Vagina (tissue), 2 donors: ENCODE results near the gene P4HA2. TPM values are rescaled to one million over a fixed set of nuclear protein-coding genes. Genes with fewer than 3 reads are reported as not detected.
"Not testable (repeated sequence)": the region's sequence is repeated elsewhere in the genome, so short reads cannot be mapped to it uniquely, and the experiment has no call there.

Experiments used
- DNase-seq, 2 donors: peaks; one replicate each; pipeline ENCODE4 v3.0.0-alpha.2; 2017; ENCODE audit errors: extremely low spot score in 2 of 2
- H3K27ac ChIP-seq: fragments of 200-600 bp; sonication (generic); one replicate; pipeline ENCODE4 v1.5.1; 2019
- H3K27me3 ChIP-seq: fragments of 200-600 bp; sonication (generic); one replicate; pipeline ENCODE4 v1.5.1; 2019
- H3K36me3 ChIP-seq, 2 donors: fragments of 200-600 bp; sonication (generic); one replicate each; pipeline ENCODE4 v1.5.1; 2017 to 2019
- H3K4me1 ChIP-seq: fragments of 200-600 bp; sonication (generic); one replicate; pipeline ENCODE4 v1.5.1; 2019
- H3K4me3 ChIP-seq, 2 donors: fragments of 200-600 bp; sonication (generic); 1 replicate in 1 of 2; 2 replicates in 1 of 2; pipeline ENCODE4 v1.5.1; 2016 to 2019
- H3K9me3 ChIP-seq: fragments of 200-600 bp; sonication (generic); one replicate; pipeline ENCODE4 v1.5.1; 2019
- POLR2A ChIP-seq, 2 donors: fragments of 450-650 bp; IDR thresholded peaks; one replicate each; pipeline ENCODE4 v1.6.1; 2017; ENCODE audit warnings: antibody characterized with exemption in 2 of 2, mild to moderate bottlenecking in 2 of 2, moderate library complexity in 2 of 2
- POLR2AphosphoS5 ChIP-seq, 2 donors: sonication (generic); formaldehyde crosslinking; IDR thresholded peaks; one replicate each; pipeline ENCODE4 v1.9.0; 2017; ENCODE audit warnings: antibody characterized with exemption in 2 of 2, mild to moderate bottlenecking in 2 of 2, low read depth in 1 of 2; ENCODE audit not compliant: insufficient read depth in 1 of 2
- intact Hi-C: fragments of 100-400 bp; cut with DNase I; formaldehyde crosslinking; loops from one replicate; pipeline ENCODE4 v1.15.1; 2023
- total RNA-seq: library from RNA; depleted of rRNA; stranded (reverse); fragments of >200 nt; gene quantifications from one replicate; pipeline ENCODE4 v1.2.3, GENCODE V29; 2016
- TF ChIP-seq, protein P1 (sequence below), 3 experiments: fragments of 450-650 bp in 2 of 3; fragments of 200-600 bp in 1 of 3; sonication (generic) in 1 of 3; IDR thresholded peaks; one replicate each; pipeline ENCODE4 v1.5.1; 2017 to 2019; ENCODE audit warnings: antibody characterized with exemption in 3 of 3, mild to moderate bottlenecking in 2 of 3, moderate library complexity in 2 of 3

P4HA2 gene
- total RNA-seq, 1 donor from 2014 or later, result 42.0 TPM

DNA sequence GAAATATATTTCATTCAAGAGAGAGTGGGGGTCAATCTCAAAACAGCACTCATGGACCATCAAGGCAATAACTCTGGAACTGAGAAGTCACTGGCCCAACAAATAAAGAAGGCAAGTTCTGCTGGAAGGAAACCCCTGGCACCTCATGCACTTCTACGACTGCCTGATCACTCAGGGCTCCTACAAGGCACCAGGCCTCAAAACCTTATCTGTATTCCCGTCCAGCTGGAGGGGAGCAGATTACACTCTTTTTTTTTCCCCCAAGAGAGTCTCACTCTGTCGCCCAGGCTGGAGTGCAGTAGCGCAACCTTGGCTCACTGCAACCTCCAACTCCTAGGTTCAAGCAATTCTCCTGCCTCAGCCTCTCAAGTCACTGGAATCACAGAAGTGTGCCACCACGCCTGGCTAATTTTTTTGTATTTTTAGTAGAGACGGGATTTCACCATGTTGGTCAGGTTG, 49.9 kb downstream of the P4HA2 start:
- H3K27ac ChIP-seq, result no peak overlapping the region
- H3K4me1 ChIP-seq, result peaks cover 6% of the 10 kb centered on the region

DNA sequence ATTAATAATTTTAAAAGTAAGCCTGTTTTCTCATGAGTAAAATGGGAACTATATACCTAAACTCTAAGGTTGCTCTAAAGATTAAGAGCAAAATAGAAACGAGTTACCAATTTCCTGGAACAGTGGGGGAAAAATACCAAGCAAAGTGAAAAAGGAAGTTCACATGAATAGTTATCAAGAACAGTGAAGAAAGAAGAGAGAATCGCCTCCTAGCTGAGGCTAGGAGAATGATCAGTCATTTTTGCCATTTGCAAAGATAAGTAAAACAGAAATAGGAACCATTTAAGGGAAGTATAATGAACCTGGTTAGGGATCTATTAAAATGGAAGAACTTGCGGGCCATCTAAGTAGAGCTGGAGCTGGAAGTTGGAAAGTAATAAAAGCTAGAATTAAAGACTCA, 50.7 kb downstream of the P4HA2 start:
- no peak overlapping the region for H3K4me3 ChIP-seq
- intact Hi-C loops, result no loop called here
- no peaks in the 10 kb centered on the region for H3K36me3 ChIP-seq
- no peaks in the 10 kb centered on the region for H3K27me3 ChIP-seq
- TF ChIP-seq POLR2AphosphoS5 (IDR thresholded peaks at IDR 0.05; ENCODE audit: insufficient read depth in 1 of 2, low read depth in 1 of 2), result no peak
- TF ChIP-seq POLR2A (IDR thresholded peaks at IDR 0.05), result no peak
- TF ChIP-seq, protein P1, sequence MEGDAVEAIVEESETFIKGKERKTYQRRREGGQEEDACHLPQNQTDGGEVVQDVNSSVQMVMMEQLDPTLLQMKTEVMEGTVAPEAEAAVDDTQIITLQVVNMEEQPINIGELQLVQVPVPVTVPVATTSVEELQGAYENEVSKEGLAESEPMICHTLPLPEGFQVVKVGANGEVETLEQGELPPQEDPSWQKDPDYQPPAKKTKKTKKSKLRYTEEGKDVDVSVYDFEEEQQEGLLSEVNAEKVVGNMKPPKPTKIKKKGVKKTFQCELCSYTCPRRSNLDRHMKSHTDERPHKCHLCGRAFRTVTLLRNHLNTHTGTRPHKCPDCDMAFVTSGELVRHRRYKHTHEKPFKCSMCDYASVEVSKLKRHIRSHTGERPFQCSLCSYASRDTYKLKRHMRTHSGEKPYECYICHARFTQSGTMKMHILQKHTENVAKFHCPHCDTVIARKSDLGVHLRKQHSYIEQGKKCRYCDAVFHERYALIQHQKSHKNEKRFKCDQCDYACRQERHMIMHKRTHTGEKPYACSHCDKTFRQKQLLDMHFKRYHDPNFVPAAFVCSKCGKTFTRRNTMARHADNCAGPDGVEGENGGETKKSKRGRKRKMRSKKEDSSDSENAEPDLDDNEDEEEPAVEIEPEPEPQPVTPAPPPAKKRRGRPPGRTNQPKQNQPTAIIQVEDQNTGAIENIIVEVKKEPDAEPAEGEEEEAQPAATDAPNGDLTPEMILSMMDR (IDR thresholded peaks at IDR 0.05), result no peak
- peaks cover 6% of the 10 kb centered on the region for H3K4me1 ChIP-seq
- DNase-seq, result no peak
- H3K9me3 ChIP-seq, result no peaks in the 10 kb centered on the region
- no peak overlapping the region for H3K27ac ChIP-seq

More for the DNA sequence above, 49.9 kb downstream of the P4HA2 start:
- Histone ChIP-seq H3K27me3 (no peaks in the 10 kb centered on the region), H3K4me3 (no peak overlapping the region), H3K36me3 (no peaks in the 10 kb centered on the region), H3K9me3 (no peaks in the 10 kb centered on the region)
- intact Hi-C loops, result no loop called here
- TF ChIP-seq, protein P1 (IDR thresholded peaks at IDR 0.05), result no peak
- TF ChIP-seq POLR2AphosphoS5 (IDR thresholded peaks at IDR 0.05; ENCODE audit: insufficient read depth in 1 of 2, low read depth in 1 of 2) (no peak), POLR2A (IDR thresholded peaks at IDR 0.05) (no peak)
- DNase-seq, result no peak

DNA sequence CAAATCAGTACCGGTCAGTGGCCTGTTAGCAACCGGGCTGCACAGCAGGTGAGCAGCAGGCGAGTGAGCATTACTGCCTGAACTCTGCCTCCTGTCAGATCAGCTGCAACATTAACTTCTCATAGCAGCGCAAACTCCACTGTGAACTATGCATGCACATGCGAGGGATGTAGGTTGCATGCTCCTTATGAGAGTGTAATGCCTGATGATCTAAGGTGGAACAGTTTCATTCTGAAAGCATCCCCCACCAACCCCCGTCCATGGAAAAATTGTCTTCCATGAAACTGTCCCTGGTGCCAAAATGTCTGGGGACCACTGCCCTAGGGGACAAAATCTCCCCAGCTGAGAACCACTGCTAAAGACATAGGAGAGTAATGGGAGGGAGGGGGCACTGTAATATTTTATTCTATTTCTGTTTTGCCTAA, 51.1 kb downstream of the P4HA2 start:
- peaks cover 6% of the 10 kb centered on the region for H3K4me1 ChIP-seq
- no peaks in the 10 kb centered on the region for H3K27me3 ChIP-seq
- H3K9me3 ChIP-seq, result no peaks in the 10 kb centered on the region
- DNase-seq, result no peak
- H3K27ac ChIP-seq, result no peak overlapping the region
- no peaks in the 10 kb centered on the region for H3K36me3 ChIP-seq
- TF ChIP-seq POLR2A (IDR thresholded peaks at IDR 0.05), result no peak
- TF ChIP-seq, protein P1 (IDR thresholded peaks at IDR 0.05), result no peak
- no peak for TF ChIP-seq POLR2AphosphoS5 (IDR thresholded peaks at IDR 0.05; ENCODE audit: insufficient read depth in 1 of 2, low read depth in 1 of 2)
- intact Hi-C loops, result no loop called here
- H3K4me3 ChIP-seq, result no peak overlapping the region

DNA sequence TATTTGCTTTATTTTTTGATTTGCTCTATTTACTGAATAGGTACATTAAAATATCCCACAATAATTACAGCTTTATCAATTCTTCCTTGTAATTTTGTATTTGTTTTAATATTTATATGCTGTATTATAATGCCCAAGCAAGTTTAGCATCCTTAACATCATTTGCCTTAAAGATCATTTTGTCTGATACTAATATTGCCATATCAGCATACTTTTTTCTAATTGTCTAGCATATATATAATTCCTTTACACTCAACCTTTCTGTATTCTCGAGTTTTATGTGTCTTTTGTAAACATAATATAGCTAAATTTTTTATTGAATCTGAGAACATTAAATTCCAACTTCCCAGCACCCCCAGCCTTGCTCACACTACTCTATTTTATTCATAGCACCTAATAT, 64.7 kb downstream of the P4HA2 start:
- no peak for DNase-seq
- intact Hi-C loops, result no loop called here
- Histone ChIP-seq H3K27ac (no peak overlapping the region), H3K4me3 (no peak overlapping the region), H3K4me1 (no peaks in the 10 kb centered on the region), H3K9me3 (no peaks in the 10 kb centered on the region), H3K36me3 (no peaks in the 10 kb centered on the region), H3K27me3 (no peaks in the 10 kb centered on the region)
- TF ChIP-seq POLR2AphosphoS5 (IDR thresholded peaks at IDR 0.05; ENCODE audit: insufficient read depth in 1 of 2, low read depth in 1 of 2) (no peak), POLR2A (IDR thresholded peaks at IDR 0.05) (no peak)
- TF ChIP-seq, protein P1 (IDR thresholded peaks at IDR 0.05), result no peak

DNA sequence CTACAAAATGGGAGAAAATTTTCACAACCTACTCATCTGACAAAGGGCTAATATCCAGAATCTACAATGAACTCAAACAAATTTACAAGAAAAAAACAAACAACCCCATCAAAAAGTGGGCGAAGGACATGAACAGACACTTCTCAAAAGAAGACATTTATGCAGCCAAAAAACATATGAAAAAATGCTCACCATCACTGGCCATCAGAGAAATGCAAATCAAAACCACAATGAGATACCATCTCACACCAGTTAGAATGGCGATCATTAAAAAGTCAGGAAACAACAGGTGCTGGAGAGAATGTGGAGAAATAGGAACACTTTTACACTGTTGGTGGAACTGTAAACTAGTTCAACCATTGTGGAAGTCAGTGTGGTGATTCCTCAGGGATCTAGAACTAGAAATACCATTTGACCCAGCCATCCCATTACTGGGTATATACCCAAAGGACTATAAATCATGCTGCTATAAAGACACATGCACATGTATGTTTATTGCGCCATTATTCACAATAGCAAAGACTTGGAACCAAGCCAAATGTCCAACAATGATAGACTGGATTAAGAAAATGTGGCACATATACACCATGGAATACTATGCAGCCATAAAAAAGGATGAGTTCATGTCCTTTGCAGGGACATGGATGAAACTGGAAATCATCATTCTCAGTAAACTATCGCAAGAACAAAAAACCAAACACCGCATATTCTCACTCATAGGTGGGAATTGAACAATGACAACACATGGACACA, 65.9 kb downstream of the P4HA2 start:
- H3K27me3 ChIP-seq, H3K27ac ChIP-seq, H3K4me1 ChIP-seq, H3K4me3 ChIP-seq, intact Hi-C loops, H3K9me3 ChIP-seq, DNase-seq, H3K36me3 ChIP-seq: not testable (repeated sequence)
